NCI-H187 (cell line): ENCODE measurements around the gene DBH.

Experiments used
- DNase-seq, 2 experiments: peaks; one replicate each; lab custom pipeline; 2025; lab: John Stamatoyannopoulos, UW

The DBH gene

DNA sequence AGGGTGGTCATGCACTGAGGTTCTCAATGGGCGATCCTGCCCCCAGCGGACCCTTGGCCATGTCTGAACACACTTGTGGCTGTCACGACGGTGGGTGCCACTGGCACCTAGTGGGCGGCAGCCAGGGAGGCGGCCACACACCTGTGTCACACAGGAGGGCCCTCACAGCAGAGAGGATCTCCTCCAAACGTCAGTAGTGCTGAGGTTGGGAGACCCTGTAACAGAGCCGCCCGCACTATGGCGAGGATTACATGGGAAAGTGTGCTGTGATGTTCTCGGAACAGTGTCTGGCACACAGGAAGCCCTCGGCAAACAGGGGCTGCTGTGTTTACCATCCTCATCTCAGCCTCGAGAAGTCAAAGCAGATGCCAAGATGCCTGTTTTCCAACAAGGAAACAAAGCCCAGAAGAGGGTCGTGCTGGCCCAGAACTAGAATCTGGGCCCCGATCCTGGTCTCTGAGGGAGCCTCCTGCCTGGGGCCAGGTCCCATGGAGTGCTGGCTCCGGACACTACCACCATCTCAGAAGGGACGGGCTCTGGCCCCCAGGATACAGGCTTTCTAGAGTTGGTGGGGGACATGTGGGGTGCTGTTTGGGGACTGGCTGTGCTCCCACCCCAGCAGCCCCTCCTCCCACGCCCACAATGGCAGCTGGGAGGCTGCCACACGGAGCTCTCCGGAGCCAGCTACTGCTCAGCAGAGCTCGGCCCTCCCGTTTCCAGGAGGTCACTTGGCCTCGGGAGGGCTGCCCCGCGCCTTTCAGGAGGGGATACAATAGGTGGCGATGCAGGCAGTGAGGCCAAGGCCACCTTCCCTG, 48.2 kb downstream of the DBH start:
- DNase-seq: no peak

GRCh38 chr9:133684936-133685361, 48.8 kb downstream of the DBH start:
- DNase-seq: no peak

GRCh38 chr9:133685653-133686609, 49.8 kb downstream of the DBH start:
- no peak for DNase-seq

DNA sequence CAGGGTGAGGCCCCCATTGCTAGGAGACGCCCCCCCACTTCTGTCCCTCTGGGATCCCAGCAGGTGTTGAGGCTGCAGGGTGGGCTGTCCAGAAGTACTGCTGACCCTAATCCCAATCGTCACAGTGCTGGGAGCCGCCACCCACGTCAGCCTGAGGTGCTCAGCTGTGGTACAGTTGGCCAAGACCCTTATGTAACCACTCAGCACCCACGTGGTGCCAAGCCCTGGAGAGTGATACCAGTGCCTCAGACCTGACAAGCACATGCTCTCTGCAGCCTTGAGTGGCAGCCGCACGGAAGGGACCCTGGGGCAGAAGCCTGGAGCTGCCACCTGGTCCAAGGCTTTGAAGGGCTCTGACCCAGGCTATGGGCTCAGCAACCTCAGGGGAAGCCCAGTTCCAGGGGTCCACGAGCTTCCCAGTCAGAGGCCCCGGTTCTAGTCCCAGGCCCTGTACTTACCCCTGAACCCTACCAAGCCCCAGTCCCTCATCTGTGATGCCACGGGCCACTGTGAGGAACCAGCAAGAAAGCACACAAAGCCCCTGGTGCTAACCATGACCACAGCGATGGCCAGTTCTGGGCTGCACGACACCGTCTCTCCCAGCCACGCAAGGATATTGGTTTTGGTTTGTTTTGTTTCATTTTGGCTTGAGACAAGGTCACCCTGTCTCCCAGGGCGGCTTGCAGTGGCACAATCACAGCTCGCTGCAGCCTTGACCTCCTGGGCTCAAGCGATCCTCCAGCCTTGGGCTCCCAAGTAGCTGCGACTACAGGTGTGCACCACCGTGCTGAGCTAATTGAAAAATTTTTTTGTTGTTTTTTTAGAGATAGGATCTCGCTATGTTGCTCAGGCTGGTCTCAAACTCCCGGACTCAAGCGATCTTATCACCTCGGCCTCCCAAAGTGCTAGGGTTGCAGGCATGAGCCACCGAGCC, 50.7 kb downstream of the DBH start:
- DNase-seq: no peak

GRCh38 chr9:133687856-133688761, 51.9 kb downstream of the DBH start:
- no peak for DNase-seq

DNA sequence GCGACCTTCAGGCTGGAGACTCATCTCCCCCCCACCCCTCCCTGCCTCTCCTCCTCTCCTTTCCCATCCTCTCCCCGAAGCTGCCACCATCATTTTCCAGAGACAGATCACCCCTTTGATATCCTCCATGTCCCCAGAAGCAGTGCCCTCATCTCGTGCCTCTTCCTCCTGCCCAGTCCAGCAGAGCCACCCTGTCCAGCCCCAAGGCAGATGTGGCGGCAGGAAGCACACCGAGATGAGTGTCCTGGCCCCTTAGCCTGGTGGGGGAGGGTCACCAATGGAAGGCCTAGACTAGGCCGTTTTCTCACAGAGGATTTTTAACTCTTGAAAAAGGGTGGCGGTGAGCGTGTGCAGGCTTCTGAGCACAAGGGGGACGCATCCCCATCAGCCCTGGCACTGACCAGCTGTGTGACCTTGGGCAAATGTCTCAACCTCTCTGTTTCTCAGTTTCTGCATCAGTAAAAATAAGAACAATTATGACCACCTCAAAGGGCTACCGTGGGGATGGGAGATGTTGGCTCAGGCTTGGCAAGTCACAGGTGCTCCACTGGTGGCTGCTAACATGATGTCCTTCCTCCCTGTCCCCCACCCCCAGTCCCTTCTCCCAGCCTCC, 53.1 kb downstream of the DBH start:
- no peak for DNase-seq

DNA sequence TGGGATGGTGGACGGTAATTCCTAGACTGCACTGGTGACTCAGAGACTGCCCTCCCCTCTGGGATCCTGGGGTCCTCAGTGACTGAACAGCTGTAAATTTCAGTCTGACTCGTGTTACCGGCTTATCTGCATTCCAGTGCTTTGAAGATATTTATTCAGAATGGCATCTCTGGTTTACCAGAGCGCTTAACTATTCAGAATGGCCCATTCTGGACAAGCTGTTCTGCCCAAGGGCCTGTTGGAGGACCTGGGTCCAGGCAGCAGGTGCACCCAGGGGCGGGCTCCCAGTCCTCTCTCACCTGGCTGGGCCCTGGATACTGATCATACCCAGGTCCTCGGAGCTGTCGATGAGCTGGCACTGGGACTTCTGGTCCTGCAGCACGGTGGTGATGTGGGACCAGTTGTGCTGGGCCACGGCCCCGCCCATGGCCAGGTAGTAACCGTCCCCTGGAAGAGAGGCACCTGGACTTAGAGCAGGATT, 54.0 kb downstream of the DBH start:
- DNase-seq: no peak

DNA sequence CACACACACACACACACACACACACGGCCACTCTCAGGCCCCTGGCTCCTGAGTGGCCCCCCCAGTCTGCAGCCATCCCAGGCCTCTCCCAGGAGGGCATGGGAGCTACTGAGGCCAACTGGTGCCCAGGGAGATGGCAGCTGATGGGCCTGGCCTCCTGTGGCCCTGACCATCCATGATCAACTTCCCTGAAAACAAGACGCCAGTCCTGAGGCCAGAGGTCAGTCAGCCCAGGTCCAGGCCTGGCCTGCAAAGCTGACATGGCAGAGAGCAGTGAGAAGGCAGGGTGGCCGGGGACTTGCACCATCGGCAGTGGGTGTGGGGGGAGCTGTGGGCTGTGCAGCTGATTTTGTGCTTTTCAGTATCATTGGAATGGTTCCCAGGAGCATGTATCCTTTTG, 55.0 kb downstream of the DBH start:
- DNase-seq: no peak

- DNase-seq: no peak
Observed at GRCh38 chr9:133691626-133692363, 55.6 kb downstream of the DBH start.

DNA sequence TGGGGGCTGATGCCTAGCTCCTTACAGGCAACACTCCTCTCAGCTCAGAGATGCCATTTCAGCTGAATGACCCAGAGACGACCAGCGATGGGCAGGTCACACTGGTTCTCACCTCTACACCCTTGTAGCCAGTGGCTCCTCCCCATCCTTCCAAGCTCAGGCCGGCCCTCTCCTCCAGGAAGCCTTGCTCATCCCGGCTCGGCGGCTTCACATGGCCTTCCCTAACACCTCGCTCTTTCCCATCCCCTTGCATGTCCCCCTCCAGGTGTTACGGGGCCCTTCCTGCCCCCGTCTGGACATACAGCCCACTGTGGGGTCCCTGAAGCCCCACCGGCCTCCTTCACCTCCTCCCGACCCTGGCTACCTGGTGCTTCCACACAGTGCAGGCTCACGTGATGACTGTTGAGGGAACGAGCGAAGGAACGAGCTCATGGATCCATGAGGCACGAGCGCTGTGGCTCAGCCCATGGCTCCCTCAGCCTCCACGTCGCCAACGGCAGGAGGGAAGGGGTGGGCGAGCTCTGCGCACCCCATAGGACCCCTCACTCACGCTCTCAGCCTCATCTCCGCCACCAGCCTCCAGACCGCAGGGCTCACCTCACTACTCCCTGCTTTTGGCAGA, 56.3 kb downstream of the DBH start:
- DNase-seq: no peak

GRCh38 chr9:133693116-133693515, 57.0 kb downstream of the DBH start:
- no peak for DNase-seq

DNA sequence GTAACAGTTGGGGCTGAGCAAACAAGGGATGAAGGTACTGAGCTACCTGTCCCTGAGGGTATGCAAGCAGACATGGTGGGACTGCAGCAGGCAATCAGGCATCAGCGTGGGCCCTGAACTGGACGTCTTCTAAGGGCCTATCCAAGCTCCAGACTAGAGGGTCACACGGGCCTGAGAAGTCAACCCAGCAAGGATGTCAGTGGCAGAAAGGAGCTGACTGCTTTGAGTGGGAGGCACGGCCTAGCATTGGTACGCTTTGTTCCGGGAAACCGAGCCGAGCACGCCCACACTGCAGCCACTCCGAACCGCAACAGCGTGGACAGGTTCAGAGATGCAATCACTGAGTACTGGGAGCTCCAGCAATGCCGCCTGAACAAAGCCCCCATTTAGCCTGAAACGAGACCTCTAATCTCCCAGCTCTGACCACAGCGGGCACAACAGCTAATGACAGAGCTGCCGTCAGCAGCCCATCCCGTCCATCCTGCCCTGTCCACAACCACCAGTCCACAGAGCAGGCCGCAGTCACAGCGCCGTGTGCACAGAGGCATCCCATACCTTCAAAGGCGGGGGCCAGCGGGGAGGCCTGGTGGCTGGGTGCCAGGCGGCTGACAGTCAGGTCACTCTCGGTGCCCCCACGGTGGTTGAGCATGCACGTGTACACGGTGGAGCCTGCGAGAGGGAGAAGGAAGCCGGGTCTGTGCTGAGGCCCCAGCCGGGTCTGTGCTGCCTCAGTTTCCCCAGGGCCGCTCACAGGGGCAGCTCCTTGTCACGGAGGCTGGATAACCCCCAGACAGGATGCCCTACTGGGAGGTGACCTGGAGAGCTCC, 57.8 kb downstream of the DBH start:
- no peak for DNase-seq

- no peak for DNase-seq
Observed at GRCh38 chr9:133694686-133695085, 58.5 kb downstream of the DBH start.

GRCh38 chr9:133696071-133696472, 59.9 kb downstream of the DBH start:
- DNase-seq: no peak

GRCh38 chr9:133699546-133699945, 63.4 kb downstream of the DBH start:
- DNase-seq: no peak

DNA sequence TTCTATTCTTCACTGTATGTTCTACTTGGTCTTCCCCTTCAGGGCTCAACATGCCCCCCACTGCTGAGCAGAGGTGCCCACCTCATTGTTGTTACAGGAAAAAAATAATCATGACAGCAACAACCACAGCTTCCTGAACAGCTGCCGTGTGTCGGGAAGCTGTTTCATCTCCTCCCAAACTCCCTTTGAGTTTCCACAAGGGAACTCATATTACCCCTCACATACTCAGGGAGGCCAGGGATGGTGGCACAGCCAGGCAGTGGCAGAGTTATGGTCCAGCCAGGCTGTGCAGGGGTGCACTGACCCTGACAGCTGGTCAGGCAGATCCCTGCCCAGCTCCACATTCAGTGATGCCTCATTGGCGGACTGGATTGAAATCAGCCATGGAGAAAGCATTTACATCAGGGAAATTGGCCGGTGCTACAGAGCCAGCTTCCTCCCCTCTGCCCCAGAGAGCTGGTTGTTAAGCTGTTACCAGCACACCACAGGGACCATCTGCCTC, 64.7 kb downstream of the DBH start:
- no peak for DNase-seq

DNA sequence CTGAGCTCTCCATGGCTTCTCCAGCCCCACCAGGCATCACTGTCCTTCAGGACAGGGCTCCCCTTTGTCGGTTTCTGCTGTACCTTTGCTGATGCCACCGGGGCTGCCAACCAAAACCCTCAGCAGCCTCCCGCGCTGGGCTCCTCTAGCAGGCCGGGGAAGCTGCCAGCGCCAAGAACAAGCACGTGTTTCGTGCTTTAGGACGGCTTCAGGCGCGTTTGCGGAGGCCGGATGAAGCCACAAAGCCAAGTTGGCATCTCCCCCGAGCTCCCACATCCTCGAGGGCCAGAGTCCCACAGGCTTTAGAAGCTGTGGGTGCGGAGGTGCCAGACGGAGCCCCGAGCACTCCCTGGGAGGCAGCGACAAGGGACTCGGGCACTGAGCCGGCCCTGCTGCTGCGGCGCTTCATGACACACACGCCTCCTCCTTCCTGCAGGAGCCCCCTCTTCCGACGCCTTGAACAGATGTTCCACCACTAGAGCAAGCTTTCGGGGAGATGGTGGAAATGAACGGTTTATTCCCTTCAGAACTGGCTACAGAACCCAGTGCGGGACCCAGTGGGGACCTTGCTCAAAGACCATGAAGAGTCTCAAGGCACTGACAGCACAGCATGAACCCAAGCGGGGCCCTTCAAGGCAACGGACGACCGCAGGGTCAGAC, 65.3 kb downstream of the DBH start:
- no peak for DNase-seq
